ENCODE data around the gene C5orf52.

C5orf52 gene

DNA sequence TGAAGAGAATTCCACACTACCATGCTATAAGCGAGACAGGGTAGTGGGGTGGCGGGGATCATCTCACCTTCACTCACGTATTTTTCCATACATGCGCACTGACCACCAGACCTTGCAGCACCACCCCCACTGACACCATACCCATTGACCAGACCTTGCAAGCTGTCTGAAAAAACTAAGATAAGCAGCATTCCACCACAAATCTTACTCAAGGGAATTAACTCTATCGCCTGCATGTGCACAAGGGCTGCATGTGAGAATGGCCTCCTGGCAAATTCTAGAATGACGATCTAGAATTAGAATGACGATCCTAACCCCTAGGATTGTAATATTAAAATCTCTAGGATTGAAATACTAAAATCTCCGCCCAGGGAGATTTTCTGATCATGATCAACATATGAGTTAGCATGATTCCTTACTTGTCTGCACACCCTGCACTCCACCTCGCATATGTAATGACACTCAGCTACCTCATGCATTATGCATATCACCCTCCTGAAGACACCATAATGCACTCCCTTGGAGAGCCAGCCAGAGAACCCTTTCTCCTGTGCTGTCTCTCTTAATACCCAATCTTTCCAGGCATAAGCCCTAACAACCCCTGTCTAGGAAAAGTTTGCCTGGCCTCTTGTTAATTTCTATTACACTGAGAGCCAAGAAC, 30.8 kb upstream of the C5orf52 start:
- H3K36me3 ChIP-seq (ENCODE audit: low read depth) = no peaks in the 10 kb centered on the region
- H3K4me1 ChIP-seq (ENCODE audit: insufficient read depth, poor library complexity, severe bottlenecking) = no peaks in the 10 kb centered on the region
- ATAC-seq (ENCODE audit: low read depth) (no peak), DNase-seq (ENCODE audit: low spot score) (no peak)
- no peak overlapping the region for H3K4me3 ChIP-seq (ENCODE audit: severe bottlenecking)
- H3K9me3 ChIP-seq (ENCODE audit: severe bottlenecking) = no peaks in the 10 kb centered on the region
- no peak overlapping the region for H3K27ac ChIP-seq (ENCODE audit: poor library complexity, severe bottlenecking)
- no peaks in the 10 kb centered on the region for H3K27me3 ChIP-seq (ENCODE audit: insufficient read depth, poor library complexity, severe bottlenecking)
- no peak for TF ChIP-seq CTCF (IDR thresholded peaks at IDR 0.05; ENCODE audit: poor library complexity, severe bottlenecking)

- no peaks in the 10 kb centered on the region for H3K4me1 ChIP-seq (ENCODE audit: insufficient read depth, poor library complexity, severe bottlenecking)
- no peaks in the 10 kb centered on the region for H3K9me3 ChIP-seq (ENCODE audit: severe bottlenecking)
- no peaks in the 10 kb centered on the region for H3K36me3 ChIP-seq (ENCODE audit: low read depth)
- H3K27me3 ChIP-seq (ENCODE audit: insufficient read depth, poor library complexity, severe bottlenecking) = no peaks in the 10 kb centered on the region
- no peak for TF ChIP-seq CTCF (IDR thresholded peaks at IDR 0.05; ENCODE audit: poor library complexity, severe bottlenecking)
- no peak overlapping the region for H3K4me3 ChIP-seq (ENCODE audit: severe bottlenecking)
- no peak for DNase-seq (ENCODE audit: low spot score)
- ATAC-seq (ENCODE audit: low read depth) = no peak
- H3K27ac ChIP-seq (ENCODE audit: poor library complexity, severe bottlenecking) = no peak overlapping the region
Measured at GRCh38 chr5:157648275-157648990, 22.9 kb upstream of the C5orf52 start.

GRCh38 chr5:157649101-157649500, 22.2 kb upstream of the C5orf52 start:
- no peaks in the 10 kb centered on the region for H3K27me3 ChIP-seq (ENCODE audit: insufficient read depth, poor library complexity, severe bottlenecking)
- ATAC-seq (ENCODE audit: low read depth) = no peak
- no peak overlapping the region for H3K4me3 ChIP-seq (ENCODE audit: severe bottlenecking)
- H3K36me3 ChIP-seq (ENCODE audit: low read depth) = no peaks in the 10 kb centered on the region
- no peak for TF ChIP-seq CTCF (IDR thresholded peaks at IDR 0.05; ENCODE audit: poor library complexity, severe bottlenecking)
- no peaks in the 10 kb centered on the region for H3K9me3 ChIP-seq (ENCODE audit: severe bottlenecking)
- H3K27ac ChIP-seq (ENCODE audit: poor library complexity, severe bottlenecking) = no peak overlapping the region
- no peak for DNase-seq (ENCODE audit: low spot score)
- no peaks in the 10 kb centered on the region for H3K4me1 ChIP-seq (ENCODE audit: insufficient read depth, poor library complexity, severe bottlenecking)

- H3K4me3 ChIP-seq (ENCODE audit: severe bottlenecking) = no peak overlapping the region
- H3K4me1 ChIP-seq (ENCODE audit: insufficient read depth, poor library complexity, severe bottlenecking) = no peaks in the 10 kb centered on the region
- no peaks in the 10 kb centered on the region for H3K27me3 ChIP-seq (ENCODE audit: insufficient read depth, poor library complexity, severe bottlenecking)
- H3K36me3 ChIP-seq (ENCODE audit: low read depth) = no peaks in the 10 kb centered on the region
- H3K9me3 ChIP-seq (ENCODE audit: severe bottlenecking) = no peaks in the 10 kb centered on the region
- TF ChIP-seq CTCF (IDR thresholded peaks at IDR 0.05; ENCODE audit: poor library complexity, severe bottlenecking) = no peak
- no peak overlapping the region for H3K27ac ChIP-seq (ENCODE audit: poor library complexity, severe bottlenecking)
- ATAC-seq (ENCODE audit: low read depth) (no peak), DNase-seq (ENCODE audit: low spot score) (no peak)
Measured at GRCh38 chr5:157650991-157651611, 20.2 kb upstream of the C5orf52 start.

All from RWPE2 (cell line).